Nephron progenitor cell (in vitro differentiated cells): Measurements from ENCODE around the gene LAMTOR5.

Experiments
- DNase-seq: peaks from one replicate; pipeline ENCODE4 v3.0.0; 2021
- H3K27ac Mint-ChIP-seq: 2 replicates; pipeline ENCODE4 v1.8.0; 2021; ENCODE audit warnings: mild to moderate bottlenecking, moderate library complexity, mixed read lengths
- H3K27me3 Mint-ChIP-seq: 2 replicates; pipeline ENCODE4 v1.8.0; 2021; ENCODE audit warnings: mild to moderate bottlenecking, low read depth, mixed read lengths; ENCODE audit not compliant: poor library complexity
- H3K36me3 Mint-ChIP-seq: 2 replicates; pipeline ENCODE4 v1.8.0; 2021; ENCODE audit warnings: low read depth, mixed read lengths
- H3K4me1 Mint-ChIP-seq: 2 replicates; pipeline ENCODE4 v1.8.0; 2021; ENCODE audit warnings: mixed read lengths
- H3K4me3 Mint-ChIP-seq: 2 replicates; pipeline ENCODE4 v1.8.0; 2021; ENCODE audit warnings: mild to moderate bottlenecking, moderate library complexity, mixed read lengths
- H3K9me3 Mint-ChIP-seq: 2 replicates; pipeline ENCODE4 v1.8.0; 2021; ENCODE audit warnings: mild to moderate bottlenecking, moderate library complexity, mixed read lengths
- CTCF ChIP-seq: fragments of 200-600 bp; sonication (generic); IDR thresholded peaks from 2 replicates; pipeline ENCODE4 v1.5.0; 2021; ENCODE audit warnings: antibody characterized with exemption

Gene LAMTOR5

GRCh38 chr1:110356379-110356778 lies 51.1 kb downstream of the LAMTOR5 start:
- DNase-seq: no peak
- Mint-ChIP-seq H3K9me3 (no peaks in the 10 kb centered on the region), H3K4me1 (peaks cover 9% of the 10 kb centered on the region), H3K36me3 (peaks cover 27% of the 10 kb centered on the region), H3K4me3 (no peak overlapping the region), H3K27me3 (no peaks in the 10 kb centered on the region), H3K27ac (no peak overlapping the region)
- TF ChIP-seq CTCF: no peak

GRCh38 chr1:110355321-110355720 lies 52.2 kb downstream of the LAMTOR5 start:
- no peak for TF ChIP-seq CTCF
- no peaks in the 10 kb centered on the region for H3K9me3 Mint-ChIP-seq
- H3K27ac Mint-ChIP-seq: no peak overlapping the region
- DNase-seq: no peak
- H3K4me1 Mint-ChIP-seq: peaks cover 18% of the 10 kb centered on the region
- H3K36me3 Mint-ChIP-seq: peaks cover 19% of the 10 kb centered on the region
- no peak overlapping the region for H3K4me3 Mint-ChIP-seq
- H3K27me3 Mint-ChIP-seq: no peaks in the 10 kb centered on the region
